Measurements from ENCODE around the gene C6orf136. TPM values are rescaled to one million over a fixed set of nuclear protein-coding genes. Genes with fewer than 3 reads are reported as not detected.

Gene C6orf136
- total RNA-seq, 1 donor from 2014 or later, result 57.3 TPM

- H3K4me1 ChIP-seq, result peaks cover 85% of the 10 kb centered on the region
- intact Hi-C loops (cut with micrococcal nuclease), result no loop called here
These were observed 40.9 kb downstream of the C6orf136 start for GRCh38 chr6:30687659-30688431.

GRCh38 chr6:30688569-30688968 lies 41.6 kb downstream of the C6orf136 start:
- Histone ChIP-seq H3K36me3 (no peaks in the 10 kb centered on the region), H3K4me1 (peaks cover 77% of the 10 kb centered on the region), H3K27me3 (ENCODE audit: low read depth) (no peaks in the 10 kb centered on the region), H3K27ac (replicated peaks) (peak overlapping the region; percentile 97), H3K9me3 (replicated peaks) (no peaks in the 10 kb centered on the region), H3K4me3 (peak overlapping the region; percentile 83)
- TF ChIP-seq CTCF (IDR thresholded peaks at IDR 0.05; ENCODE audit: borderline replicate concordance), result no peak
- DNase-seq, result peak; percentile 8
- intact Hi-C loops (cut with micrococcal nuclease), result no loop called here

More at GRCh38 chr6:30687659-30688431, 40.9 kb downstream of the C6orf136 start:
- Histone ChIP-seq H3K4me3 (peak overlapping the region; percentile 83), H3K9me3 (replicated peaks) (no peaks in the 10 kb centered on the region), H3K27me3 (ENCODE audit: low read depth) (no peaks in the 10 kb centered on the region), H3K36me3 (no peaks in the 10 kb centered on the region), H3K27ac (replicated peaks) (peak overlapping the region; percentile 97)
- TF ChIP-seq CTCF (IDR thresholded peaks at IDR 0.05; ENCODE audit: borderline replicate concordance), result peak; percentile 41
- DNase-seq, result peak; percentile 56

GRCh38 chr6:30689022-30689865 lies 42.3 kb downstream of the C6orf136 start:
- Histone ChIP-seq H3K36me3 (no peaks in the 10 kb centered on the region), H3K27ac (replicated peaks) (peak overlapping the region; percentile 97), H3K4me1 (peaks cover 71% of the 10 kb centered on the region), H3K9me3 (replicated peaks) (no peaks in the 10 kb centered on the region), H3K27me3 (ENCODE audit: low read depth) (no peaks in the 10 kb centered on the region), H3K4me3 (peak overlapping the region; percentile 83)
- peak; percentile 5 for DNase-seq
- no peak for TF ChIP-seq CTCF (IDR thresholded peaks at IDR 0.05; ENCODE audit: borderline replicate concordance)
- intact Hi-C loops (cut with micrococcal nuclease), result no loop called here

GRCh38 chr6:30689985-30690384 lies 43.1 kb downstream of the C6orf136 start:
- no peaks in the 10 kb centered on the region for H3K27me3 ChIP-seq (ENCODE audit: low read depth)
- intact Hi-C loops (cut with micrococcal nuclease), result no loop called here
- peaks cover 63% of the 10 kb centered on the region for H3K4me1 ChIP-seq
- peak overlapping the region; percentile 73 for H3K4me3 ChIP-seq
- no peak for TF ChIP-seq CTCF (IDR thresholded peaks at IDR 0.05; ENCODE audit: borderline replicate concordance)
- no peaks in the 10 kb centered on the region for H3K9me3 ChIP-seq (replicated peaks)
- H3K36me3 ChIP-seq, result no peaks in the 10 kb centered on the region
- no peak for DNase-seq
- H3K27ac ChIP-seq (replicated peaks), result peak overlapping the region; percentile 97

GRCh38 chr6:30690403-30691207 lies 43.7 kb downstream of the C6orf136 start, which contains the start of gene NRM:
NRM (minus strand) TSS chr6:30690984; CDS start chr6:30690974, 10 bp downstream.
- peak within 1 kb of the TSS; percentile 97 for H3K27ac ChIP-seq (replicated peaks)
- TF ChIP-seq CTCF (IDR thresholded peaks at IDR 0.05; ENCODE audit: borderline replicate concordance), result no peak
- intact Hi-C loops (cut with micrococcal nuclease), result no loop called here
- DNase-seq, result peak; percentile 89
- no peaks in the 10 kb centered on the region for H3K36me3 ChIP-seq
- H3K4me1 ChIP-seq, result peaks cover 57% of the 10 kb centered on the region
- peak within 1 kb of the TSS; percentile 73 for H3K4me3 ChIP-seq
- H3K9me3 ChIP-seq (replicated peaks), result no peaks in the 10 kb centered on the region
- H3K27me3 ChIP-seq (ENCODE audit: low read depth), result no peaks in the 10 kb centered on the region
